ENCODE data around the gene ANO9.

Gene ANO9

DNA sequence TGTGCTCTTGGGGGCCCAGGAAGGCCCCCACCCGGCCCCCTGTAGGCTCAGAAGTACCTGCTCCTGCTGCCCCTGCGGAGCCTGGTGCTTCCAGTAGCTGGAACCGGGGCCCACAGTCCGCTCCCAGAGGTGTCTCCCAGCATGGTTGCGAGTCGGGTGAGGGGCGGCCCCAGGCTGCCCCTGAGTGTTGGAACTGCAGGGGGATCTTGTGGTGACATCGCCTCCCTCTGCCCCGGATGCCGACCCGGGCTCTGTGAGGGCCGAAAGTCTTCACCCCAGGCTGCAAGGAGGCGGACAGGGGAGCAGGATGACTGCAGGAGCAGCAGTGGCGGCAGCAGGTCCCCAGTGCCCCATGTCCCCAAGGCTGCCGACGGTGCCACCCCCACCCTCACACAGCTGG is 57.3 kb downstream of the ANO9 start:
- DNase-seq (ENCODE audit: low read depth in 2 of 2), result no peak

DNA sequence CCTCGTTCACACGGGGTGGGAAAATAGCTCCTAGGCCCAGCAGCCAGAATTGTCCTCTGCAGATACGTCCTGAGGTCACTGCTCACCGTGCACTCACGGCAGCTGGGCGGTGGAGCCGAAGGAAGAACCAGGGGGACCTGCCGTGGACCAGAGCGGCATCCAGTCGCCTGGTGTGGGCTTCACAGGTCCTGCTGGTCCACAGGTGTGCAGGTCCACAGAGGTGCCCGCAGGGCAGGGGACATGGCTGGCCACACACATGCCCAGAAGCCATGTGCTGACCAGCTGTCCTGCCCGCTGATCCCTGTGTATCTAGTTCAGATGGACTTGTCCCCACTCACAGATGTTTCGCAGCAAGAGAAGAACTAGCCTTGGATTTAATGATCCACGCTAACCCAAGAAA is 58.4 kb downstream of the ANO9 start:
- DNase-seq (ENCODE audit: low read depth in 2 of 2), result no peak

GRCh38 chr11:382081-382629 is 59.7 kb downstream of the ANO9 start:
- DNase-seq (ENCODE audit: low read depth in 2 of 2), result no peak

DNA sequence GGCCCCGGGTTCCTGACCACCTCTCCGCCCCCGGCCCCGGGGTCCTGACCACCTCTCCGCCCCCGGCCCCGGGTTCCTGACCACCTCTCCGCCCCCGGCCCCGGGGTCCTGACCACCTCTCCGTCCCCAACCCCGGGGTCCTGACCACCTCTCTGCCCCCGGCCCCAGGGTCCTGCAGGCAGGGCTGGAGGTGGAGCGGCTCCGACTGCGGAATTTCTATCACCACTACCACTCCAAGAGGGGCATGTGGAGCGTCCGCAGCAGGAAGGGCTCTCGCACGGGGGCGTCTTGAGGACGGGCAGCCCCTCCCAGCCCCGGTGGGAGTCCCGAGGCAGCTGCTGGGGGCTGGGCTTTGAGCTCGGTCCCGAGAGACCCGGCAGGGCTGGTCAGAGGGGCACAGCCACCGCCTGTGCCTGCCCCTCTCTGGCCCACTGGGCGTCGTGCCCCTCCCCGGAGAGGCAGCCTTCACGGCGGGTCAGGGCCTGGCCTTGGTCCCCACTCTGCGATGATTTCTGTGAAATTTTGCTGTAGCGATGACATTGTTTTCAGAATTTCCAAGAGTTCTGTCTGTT is 60.2 kb downstream of the ANO9 start:
- DNase-seq (ENCODE audit: low read depth in 2 of 2), result no peak

GRCh38 chr11:380996-381395 is 60.8 kb downstream of the ANO9 start:
- DNase-seq (ENCODE audit: low read depth in 2 of 2), result no peak

DNA sequence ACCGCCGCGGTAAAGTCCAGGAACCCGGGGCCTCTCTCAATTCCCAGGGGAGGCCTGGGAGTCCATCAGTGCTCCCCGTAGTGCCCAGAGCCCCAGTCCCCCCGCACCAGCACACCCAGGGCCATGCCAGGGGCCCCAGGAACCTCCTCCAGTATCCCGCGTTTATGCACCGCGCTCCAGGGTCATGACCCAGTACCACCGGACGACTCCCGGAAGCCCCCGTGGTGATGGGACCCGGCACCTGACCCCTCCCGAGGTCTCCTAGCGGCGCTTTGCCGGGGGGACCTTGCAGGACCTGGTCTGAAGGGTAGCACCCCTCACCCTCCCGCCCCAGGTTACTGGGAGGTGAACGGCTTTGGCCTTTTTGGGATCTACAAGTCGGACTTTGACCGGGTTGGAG is 61.3 kb downstream of the ANO9 start:
- no peak for DNase-seq (ENCODE audit: low read depth in 2 of 2)

DNA sequence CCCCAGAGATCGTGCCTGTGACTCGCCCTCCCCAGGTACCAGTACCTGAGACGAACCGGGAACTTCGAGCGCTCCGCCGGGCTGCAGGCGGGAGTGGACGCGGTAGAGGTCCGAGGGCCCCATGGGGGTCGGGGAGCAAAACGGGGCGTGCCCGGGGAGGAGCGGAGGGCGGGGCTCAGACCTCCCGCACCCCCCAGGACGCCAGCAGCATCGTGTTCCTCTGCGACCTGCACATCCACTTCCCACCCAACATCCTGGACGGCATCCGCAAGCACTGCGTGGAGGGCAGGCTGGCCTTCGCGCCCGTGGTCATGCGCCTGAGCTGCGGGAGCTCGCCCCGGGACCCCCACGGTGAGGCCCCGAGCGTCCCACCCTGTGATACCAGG is 61.7 kb downstream of the ANO9 start:
- DNase-seq (ENCODE audit: low read depth in 2 of 2), result no peak

DNA sequence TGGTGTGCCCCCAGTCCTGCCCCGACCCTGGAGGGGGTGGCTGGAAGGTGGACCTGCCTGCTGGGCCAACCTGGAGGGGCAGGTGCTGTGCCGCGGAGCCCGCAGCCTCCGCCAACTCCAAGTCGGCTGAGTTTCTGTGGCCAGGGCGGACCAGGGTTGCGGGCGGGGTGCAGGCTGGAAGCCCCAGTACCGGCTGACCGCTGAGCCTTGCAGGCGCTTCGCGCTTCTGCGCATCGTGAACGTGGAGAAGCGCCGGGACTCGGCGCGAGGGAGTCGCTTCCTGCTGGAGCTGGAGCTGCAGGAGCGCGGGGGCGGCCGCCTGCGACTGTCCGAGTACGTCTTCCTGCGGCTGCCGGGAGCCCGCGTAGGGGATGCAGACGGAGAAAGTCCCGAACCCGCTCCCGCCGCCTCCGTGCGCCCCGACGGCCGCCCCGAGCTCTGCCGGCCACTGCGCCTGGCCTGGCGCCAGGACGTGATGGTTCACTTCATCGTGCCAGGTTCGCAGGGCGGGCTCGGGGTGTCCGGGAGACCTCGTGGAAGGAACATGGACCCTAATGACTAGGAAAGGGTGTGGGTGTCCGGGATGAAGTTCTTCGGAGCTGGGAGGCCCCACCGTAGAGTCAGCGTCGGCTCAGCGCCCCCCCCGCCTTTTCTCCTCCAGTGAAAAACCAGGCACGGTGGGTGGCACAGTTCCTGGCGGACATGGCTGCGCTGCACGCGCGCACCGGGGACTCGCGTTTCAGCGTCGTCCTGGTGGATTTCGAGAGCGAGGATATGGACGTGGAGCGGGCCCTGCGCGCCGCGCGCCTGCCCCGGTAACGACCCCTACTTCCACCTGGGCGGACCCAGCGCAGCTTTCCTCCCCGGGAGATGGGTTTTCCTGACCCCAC is 62.4 kb downstream of the ANO9 start:
- DNase-seq (ENCODE audit: low read depth in 2 of 2), result no peak

DNA sequence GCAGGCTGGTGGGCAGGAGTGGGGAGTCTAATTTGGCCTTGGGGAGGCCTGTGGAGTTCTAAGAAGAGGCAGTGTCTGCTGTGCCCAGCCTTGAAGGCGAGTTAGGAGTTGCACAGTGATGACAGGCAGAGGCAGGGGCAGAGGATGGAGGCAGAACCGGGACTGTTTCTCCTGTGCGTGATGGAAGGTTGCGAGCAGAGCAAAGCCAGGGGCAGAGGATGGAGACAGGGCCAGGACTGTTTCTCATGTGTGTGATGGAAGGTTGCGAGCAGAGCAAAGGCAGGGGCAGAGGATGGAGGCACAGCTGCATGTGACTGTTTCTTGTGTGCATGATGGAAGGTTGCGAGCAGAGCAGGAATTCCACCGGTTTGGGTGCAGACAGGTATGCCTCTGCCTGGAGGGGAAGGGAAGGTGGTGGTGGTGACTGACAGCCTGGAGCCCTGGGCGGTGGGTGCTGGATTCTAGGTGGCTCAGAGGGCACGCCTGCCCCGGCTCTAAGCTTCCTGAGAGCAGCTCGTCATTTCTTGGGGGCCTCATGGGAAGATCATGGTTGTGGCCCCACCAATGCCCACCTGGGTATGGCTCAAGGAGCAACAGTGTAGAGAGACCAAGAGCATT is 63.8 kb downstream of the ANO9 start:
- DNase-seq (ENCODE audit: low read depth in 2 of 2), result no peak

DNA sequence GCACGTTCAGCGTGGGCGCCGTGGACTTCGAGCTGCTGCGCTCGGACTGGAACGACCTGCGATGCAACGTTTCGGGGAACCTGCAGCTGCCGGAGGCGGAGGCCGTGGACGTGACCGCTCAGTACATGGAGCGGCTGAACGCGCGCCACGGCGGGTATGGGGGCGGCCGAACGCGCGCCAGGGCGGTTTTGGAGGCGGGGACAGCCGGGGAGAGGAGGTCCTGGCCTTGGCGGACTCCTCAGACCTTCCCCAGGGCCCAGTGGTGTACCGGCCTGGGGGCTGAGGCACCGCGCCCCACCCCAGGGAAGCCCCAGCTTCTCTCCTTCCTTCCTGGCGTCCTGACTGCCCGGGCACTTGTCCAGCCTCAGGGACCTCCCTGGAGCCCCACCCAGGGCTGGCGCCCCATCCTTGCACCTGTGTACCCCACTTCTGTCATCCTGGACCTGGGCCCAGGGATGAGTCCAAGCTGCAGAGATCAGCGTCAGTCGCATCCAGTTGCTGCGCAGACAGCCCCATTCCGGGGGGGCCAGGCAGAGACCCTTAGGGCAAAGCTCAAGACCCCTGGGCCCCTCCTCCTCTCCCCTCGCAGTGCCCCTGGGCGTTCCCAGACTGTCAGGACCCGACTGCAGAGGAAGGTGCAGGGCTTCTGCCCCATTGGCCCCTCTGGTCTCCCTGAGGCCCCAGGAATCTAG is 64.5 kb downstream of the ANO9 start:
- DNase-seq (ENCODE audit: low read depth in 2 of 2), result no peak

DNA sequence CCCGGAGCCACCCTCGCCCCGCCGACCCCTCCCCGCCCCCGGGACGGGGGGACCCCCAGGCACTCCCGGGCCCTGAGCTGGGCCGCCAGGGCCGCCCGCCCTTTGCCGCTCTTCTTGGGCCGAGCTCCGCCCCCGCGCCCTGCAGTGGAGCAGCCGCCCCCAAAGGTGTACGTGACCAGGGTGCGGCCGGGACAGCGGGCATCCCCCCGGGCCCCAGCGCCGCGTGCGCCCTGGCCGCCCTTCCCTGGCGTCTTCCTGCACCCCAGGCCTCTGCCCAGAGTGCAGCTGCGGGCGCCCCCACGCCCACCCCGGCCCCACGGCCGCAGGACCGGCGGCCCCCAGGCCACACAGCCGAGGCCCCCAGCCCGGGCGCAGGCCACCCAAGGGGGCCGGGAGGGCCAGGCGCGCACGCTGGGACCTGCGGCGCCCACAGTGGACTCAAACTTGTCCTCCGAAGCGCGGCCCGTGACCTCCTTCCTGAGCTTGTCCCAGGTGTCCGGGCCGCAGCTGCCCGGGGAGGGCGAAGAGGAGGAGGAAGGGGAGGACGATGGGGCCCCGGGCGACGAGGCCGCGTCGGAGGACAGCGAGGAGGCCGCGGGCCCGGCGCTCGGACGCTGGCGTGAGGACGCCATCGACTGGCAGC is 65.2 kb downstream of the ANO9 start:
- no peak for DNase-seq (ENCODE audit: low read depth in 2 of 2)

- no peak for DNase-seq (ENCODE audit: low read depth in 2 of 2)
Measured at GRCh38 chr11:375065-376025, 66.5 kb downstream of the ANO9 start.

DNA sequence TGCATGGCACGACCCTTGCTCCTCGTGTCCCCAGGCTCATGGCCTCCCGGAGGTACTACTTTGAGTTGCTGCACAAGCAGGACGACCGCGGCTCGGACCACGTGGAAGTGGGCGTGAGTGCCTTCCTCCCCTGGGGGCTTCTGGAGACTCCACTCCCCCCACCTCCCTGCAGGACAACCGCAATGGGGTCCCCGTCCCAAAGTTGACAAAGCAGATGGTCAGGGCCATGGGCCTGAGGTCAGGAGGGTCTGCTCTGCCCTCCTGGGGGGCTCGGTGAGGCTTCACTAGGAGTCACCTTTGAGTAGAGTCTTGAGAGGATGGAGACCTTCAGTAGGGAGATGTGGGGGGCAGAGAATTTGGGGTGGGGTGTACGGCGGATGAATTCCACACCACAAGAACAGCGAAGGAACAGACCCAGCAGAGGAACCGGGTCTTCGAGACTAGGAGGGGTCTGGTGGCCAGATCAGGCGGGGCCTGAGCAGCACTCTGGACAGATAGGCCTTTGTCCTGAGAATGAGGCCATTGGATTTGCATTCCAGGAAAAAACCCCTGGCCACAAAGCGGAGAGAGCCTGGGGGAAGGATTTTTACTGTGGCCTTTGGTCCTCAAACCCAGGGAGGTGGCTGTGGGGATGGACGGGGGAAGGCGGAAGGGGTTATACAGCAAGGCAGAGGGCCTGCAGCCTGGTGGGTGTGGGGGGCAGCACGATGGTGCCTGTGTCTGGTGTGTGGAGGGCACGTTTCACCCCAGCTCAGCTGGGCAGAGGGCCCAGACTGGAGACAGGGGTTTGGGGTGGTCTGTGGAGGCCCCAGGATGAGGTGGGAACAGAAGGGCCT is 67.9 kb downstream of the ANO9 start:
- no peak for DNase-seq (ENCODE audit: low read depth in 2 of 2)

GRCh38 chr11:372809-373715 is 68.7 kb downstream of the ANO9 start:
- DNase-seq (ENCODE audit: low read depth in 2 of 2), result no peak

DNA sequence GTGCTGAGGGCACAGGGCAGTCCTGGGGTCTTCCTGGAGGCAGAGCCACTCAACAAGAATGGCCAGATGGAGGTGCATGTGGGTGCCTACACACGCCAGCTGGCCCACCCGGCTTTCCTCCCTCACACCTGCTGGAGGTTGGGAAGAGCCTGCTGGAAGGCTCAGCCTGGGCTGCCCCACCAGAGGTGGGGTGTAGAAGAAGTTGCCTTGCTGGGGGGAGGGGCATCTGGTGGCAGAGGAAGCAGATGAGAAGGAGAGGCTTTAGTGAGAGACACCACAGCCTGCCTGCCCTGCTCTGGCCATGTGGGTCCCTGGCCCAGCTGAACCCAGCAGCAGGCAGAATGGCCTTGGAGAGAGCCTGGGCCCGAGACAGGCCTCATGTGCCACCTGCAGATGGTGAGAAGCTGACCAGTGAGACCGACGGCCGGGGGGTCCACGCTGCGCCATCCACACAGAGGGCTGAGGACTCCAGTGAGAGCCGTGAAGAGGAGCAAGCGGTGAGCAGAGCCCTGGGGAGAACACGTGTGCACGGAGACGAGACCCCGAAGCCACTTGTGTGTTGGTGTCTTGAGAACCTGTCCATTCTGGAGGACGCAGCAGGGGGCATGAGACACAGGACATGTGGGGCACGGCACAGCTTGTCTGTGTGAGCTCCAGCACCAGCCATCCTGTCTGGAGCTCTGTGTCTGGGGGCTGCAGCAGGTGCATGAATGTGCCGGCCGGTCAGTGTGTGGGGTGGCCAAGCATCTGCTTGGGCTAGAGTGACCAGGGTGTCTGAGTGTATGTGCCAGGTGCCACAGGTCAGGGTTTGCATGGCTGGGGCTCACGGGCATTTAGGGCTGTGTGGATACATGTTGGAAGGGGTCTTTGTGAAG is 69.9 kb downstream of the ANO9 start:
- no peak for DNase-seq (ENCODE audit: low read depth in 2 of 2)

DNA sequence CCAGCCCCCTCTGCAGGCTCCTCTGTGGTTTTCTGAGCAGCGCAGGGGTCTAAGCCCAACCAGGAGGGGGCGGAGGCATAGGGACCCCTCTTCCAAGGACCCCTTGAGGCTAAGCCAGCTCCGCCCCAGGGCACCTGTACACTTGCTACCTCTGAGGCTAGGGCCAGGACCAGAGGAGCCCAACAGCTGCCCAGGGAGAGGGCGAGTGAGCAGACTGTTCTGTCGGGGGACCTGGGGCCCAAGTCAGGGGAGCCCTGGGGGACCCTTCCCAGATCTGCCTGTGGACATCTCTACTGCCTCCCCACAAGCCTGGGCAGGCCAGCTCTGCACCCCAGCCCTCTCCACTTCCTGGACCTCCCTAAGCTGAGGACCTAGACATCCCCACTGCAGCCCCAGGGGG is 70.8 kb downstream of the ANO9 start:
- no peak for DNase-seq (ENCODE audit: low read depth in 2 of 2)

GRCh38 chr11:370070-370941 is 71.5 kb downstream of the ANO9 start:
- DNase-seq (ENCODE audit: low read depth in 2 of 2), result no peak

All from stimulated activated CD8-positive, alpha-beta memory T cell treated with anti-CD3 and anti-CD28 coated beads, Interleukin-2, amount 100 ng/mL, for 48 hours (primary cell).